GM21825 (cell line): ENCODE data around the gene ST6GAL1.
"Not testable (repeated sequence)": the region's sequence is repeated elsewhere in the genome, so short reads cannot be mapped to it uniquely, and the experiment has no call there.

Experiments
- ATAC-seq: cut with Tn5 transposase; IDR thresholded peaks from one replicate; pipeline ENCODE4 v1.9.1; 2021; ENCODE audit warnings: mild to moderate bottlenecking, moderate library complexity; ENCODE audit not compliant: unreplicated experiment

Gene ST6GAL1

GRCh38 chr3:186930143-186930640 is at the start of gene ST6GAL1:
ST6GAL1 (plus strand) TSS chr3:186930526; CDS start chr3:187042704, 112,178 bp downstream.
- peak; percentile 68 for ATAC-seq

GRCh38 chr3:186882150-186882524 is 48.2 kb upstream of the ST6GAL1 start:
- no peak for ATAC-seq

DNA sequence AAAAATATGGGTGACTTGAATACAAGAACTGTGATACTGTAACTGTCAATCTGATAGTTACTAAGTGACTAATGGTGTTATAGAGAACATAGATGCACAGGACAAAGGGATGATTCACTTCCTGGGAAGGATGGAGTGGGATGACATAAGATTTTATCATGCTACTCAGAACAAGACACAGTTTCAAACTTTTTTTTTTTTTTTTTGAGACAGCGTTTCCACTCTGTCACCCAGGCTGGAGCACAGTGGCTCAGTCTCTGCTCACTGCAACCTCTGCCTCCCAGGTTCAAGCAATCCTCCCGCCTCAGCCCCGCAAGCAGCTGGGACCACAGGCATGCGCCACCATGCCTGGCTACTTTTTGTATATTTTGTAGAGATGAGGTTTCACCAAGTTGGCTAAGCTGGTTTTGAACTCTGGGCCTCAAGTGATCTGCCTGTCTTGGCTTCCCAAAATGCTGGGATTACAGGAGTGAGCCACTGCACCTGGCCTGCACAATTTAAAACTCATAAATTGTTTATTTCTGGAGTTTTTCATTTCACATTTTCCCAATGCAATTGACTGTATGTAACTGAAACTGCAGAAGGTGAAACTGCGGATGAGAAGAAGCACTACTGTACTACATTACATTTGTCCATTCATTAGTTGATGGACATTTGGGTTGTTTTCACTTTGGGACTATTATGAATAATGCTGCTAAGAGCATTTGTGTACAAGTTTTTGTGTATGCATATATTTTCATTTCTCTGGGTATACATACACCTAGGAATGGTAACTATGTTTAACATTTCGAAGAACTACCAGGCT is 47.2 kb upstream of the ST6GAL1 start:
- ATAC-seq, result no peak

- ATAC-seq, result no peak
These were observed 46.7 kb upstream of the ST6GAL1 start for GRCh38 chr3:186883686-186884058.

DNA sequence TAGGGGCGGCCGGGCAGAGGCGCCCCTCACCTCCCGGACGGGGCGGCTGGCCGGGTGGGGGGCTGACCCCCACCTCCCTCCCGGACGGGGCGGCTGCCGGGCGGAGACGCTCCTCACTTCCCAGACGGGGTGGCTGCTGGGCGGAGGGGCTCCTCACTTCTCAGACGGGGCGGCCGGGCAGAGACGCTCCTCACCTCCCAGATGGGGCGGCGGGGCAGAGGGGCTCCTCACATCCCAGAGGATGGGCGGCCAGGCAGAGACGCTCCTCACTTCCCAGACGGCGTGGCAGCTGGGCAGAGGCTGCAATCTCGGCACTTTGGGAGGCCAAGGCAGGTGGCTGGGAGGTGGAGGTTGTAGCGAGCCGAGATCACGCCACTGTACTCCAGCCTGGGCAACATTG is 45.5 kb upstream of the ST6GAL1 start:
- not testable (repeated sequence) for ATAC-seq

DNA sequence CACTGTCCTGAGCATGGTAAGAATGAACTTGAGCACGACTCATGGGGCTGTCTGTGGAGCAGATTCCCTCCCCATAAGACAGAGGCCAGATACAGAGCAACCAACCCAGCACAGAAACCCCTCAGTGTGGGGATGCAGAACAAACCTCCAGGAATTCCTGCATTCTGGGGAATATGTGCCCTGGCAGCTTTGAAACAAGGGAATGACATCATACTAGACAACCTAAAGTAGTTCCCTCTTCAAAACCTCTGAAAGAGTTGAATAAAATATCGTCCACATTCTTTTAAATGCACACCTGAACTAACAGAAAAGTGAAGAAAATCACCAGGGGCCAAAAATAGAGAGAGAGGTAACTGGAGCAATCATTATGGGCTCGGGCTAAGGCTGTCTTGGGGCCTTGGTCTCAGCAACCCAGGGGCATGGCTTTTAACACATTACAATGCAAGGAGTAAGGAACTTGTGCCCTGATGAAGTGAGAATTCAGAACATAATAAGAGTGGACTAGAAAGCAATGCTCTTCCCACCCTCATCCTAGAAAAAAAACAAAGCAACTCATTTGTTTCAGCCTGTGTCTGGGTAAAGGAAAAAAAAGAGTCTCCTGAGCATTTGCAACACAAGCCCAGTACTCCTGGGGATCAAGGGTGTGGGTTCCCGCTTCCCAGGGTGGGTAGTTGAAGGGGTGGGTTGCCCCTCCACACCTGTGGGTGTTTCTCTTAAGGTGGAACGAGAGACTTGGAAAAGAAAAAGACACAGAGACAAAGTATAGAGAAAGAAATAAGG is 43.9 kb upstream of the ST6GAL1 start:
- ATAC-seq, result no peak

GRCh38 chr3:186887507-186887938 is 42.8 kb upstream of the ST6GAL1 start:
- ATAC-seq, result not testable (repeated sequence)

- no peak for ATAC-seq
These were observed 41.8 kb upstream of the ST6GAL1 start for GRCh38 chr3:186888569-186888968.

DNA sequence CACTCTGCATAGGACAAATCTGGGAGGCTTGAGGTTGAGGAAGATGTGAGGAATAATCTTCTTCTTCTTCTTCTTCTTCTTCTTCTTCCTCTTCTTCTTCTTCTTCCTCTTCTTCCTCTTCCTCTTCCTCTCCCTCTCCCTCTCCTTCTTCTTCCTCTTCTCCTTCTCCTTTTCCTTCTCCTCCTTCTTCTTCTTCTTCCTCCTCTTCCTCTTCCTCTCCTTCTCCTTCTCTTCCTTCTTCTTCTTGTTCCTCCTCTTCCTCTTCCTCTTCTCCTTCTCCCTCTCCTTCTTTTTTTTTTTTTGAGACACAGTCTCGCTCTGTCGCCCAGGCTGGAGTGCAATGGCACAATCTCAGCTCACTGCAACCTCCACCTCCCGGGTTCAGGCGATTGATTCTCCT is 40.6 kb upstream of the ST6GAL1 start:
- ATAC-seq, result not testable (repeated sequence)

- ATAC-seq, result no peak
These were observed 39.4 kb upstream of the ST6GAL1 start for GRCh38 chr3:186890911-186891310.

DNA sequence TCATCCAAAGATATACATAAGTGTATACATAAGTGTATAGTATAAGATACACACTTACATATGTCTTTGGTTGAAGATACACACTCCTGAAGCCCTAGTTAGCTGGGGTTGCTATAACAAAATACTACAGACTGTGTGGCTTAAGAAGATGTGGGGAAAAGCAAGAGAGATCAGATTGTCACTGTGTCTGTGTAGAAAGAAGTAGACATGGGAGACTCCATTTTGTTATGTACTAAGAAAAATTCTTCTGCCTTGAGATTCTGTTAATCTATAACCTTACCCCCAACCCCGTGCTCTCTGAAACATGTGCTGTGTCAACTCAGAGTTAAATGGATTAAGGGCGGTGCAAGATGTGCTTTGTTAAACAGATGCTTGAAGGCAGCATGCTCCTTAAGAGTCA is 37.3 kb upstream of the ST6GAL1 start:
- ATAC-seq, result not testable (repeated sequence)

- no peak for ATAC-seq
These were observed 34.9 kb upstream of the ST6GAL1 start for GRCh38 chr3:186895406-186895805.

DNA sequence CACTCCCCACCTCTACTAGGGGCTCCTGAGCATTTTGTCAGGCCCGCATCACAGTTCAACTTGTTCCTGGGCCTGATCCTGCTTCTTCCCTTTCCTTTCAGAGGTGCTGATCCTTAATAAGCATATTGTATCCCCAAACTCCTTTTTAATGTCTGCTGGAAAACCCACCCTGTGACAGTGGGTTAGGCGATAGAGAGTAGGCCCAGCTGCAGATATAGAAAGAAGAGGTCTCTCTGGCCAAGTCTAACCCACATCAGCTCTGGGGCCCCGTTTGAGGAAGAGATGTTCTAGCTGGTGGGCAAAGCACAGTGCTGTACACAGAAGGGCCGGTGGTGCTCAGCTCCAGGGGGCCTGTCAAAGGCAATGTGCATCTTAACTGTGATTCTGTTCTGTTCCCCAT is 34.3 kb upstream of the ST6GAL1 start:
- no peak for ATAC-seq

- no peak for ATAC-seq
These were observed 33.5 kb upstream of the ST6GAL1 start for GRCh38 chr3:186896875-186897274.

DNA sequence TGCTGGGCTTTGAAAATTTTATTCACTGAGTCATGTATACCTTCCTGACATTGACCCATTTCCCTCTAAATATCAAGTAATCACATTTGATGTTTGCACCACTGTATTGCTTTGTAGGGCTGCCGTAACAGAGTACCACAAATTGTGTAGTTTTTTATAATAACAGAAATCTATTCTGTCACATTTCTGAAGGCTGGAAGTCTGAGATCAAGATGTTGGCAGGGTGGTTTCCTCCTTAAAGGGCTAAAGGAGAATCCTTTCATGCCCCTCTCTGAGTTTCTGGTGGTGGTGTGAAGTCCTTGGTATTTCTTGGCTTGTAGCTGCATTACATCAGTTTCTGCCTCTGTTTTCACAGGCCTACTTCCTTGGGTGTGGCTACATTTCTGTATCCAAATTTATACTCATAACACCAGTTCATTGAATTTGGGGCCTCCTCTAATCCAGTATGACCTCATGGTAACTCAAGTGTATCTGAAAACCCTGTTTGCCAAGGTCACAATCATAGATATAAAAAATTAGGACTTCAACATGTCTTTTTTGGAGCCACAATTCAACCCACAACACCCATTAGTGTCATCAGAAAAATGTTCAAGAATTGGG is 29.1 kb upstream of the ST6GAL1 start:
- no peak for ATAC-seq

DNA sequence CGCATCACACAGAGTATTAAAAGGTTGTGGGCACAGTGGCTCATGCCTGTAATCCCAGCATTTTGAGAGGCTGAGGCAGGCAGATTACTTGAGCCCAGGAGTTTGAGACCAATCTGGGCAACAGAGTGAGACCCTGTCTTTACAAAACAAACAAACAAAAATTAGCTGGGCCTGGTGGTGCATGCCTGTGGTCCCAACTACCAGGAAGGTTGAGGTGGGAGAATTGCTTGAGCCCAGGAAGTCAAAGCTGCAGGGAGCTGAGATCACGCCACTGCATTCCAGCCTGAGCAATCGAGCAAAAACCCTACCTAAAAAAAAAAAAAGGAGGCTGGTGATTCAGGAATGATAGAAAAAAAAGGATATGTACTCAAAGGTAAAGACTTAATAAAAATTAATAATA is 28.2 kb upstream of the ST6GAL1 start:
- no peak for ATAC-seq

DNA sequence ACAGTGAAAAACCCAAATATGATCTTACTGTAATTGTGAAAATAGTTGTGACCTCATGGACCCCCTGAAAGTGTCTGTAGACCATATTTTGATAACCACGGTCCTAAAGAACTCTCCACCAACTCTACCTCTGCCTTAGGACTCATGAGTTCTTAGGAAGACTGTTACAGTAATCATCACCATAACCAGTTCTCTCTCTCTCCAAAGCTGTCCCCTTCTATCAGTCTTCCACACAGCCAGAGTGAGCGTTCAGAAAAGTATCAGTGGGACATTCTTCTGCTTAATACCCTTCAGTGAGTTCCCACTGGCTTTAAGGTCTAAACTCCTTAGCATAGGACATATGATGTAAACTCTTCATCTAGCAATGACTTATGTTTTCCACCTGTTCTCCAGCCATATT is 27.6 kb upstream of the ST6GAL1 start:
- ATAC-seq, result no peak

- ATAC-seq, result not testable (repeated sequence)
These were observed 26.6 kb upstream of the ST6GAL1 start for GRCh38 chr3:186903676-186904075.

DNA sequence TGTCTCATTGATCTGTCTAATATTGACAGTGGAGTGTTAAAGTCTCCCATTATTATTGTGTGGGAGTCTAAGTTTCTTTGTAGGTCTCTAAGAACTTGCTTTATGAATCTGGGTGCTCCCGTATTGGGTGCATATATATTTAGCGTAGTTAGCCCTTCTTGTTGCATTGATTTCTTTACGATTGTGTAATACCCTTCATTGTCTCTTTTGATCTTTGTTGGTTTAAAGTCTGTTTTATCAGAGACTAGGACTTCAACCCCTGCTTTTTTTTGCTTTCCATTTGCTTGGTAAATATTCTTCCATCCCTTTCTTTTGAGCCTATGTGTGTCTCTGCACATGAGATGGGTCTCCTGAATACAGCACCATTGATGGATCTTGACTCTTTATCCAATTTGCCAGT is 23.3 kb upstream of the ST6GAL1 start:
- not testable (repeated sequence) for ATAC-seq

DNA sequence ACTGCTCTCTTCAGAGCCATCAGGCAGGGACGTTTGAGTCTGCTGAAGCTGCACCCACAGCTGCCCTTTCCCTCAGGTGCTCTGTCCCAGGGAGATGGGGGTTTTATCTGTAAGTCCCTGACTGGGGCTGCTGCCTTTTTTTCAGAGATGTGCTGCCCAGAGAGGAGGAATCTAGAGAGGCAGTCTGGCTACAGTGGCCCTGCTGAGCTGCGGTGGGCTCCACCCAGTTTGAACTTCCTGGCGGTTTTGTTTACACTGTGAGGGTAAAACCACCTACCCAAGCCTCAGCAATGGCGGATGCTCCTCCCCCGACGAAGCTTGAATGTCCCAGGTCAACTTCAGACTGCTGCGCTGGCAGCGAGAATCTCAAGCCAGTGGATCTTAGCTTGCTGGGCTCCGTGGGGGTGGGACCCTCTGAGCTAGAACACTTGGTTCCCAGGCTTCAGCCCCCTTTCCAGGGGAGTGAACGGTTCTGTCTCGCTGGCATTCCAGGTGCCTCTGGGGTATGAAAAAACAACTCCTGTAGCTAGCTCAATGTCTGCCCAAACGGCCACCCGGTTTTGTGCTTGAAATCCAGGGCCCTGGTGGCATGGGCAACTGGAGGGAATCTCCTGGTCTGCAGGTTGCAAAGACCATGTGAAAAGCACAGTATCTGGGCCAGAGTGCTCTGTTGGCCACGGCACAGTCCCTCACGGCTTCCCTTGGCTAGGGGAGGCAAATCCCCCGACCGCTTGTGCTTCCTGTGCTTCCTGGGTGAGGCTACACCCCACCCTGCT is 21.1 kb upstream of the ST6GAL1 start:
- ATAC-seq, result no peak
